ENCODE results near the gene KRT31. TPM values are rescaled to one million over a fixed set of nuclear protein-coding genes. Genes with fewer than 3 reads are reported as not detected.

Gene KRT31
- total and polyA plus RNA-seq, 2 donors (not counting 1 experiment from before 2014, with no cell fraction given) = not detected

GRCh38 chr17:41391535-41391934 is 5.9 kb downstream of the KRT31 start:
- H3K36me3 ChIP-seq (replicated peaks in 1 of 2; ENCODE audit: control extremely low read depth in 1 of 2, control insufficient read depth in 1 of 2, extremely low read depth in 1 of 2, insufficient read depth in 2 of 2, low read length in 1 of 2) = no peaks in the 10 kb centered on the region
- Mint-ChIP-seq H3K4me1 (no peaks in the 10 kb centered on the region), H3K4me3 (no peak overlapping the region), H3K27me3 (peaks cover 53% of the 10 kb centered on the region), H3K27ac (no peak overlapping the region), H3K9me3 (ENCODE audit: insufficient read depth) (peaks cover 7% of the 10 kb centered on the region)
- peaks cover 0 to 10% (median 1%) of the 10 kb centered on the region in 4 experiments for H3K27me3 ChIP-seq (replicated peaks in 1 of 4; ENCODE audit: control extremely low read depth in 1 of 4, control insufficient read depth in 3 of 4, insufficient read depth in 4 of 4, low read length in 3 of 4)
- DNase-seq = no peak
- no peaks in the 10 kb centered on the region for H3K79me2 ChIP-seq (ENCODE audit: control insufficient read depth, insufficient read depth, low read length)
- ChIA-PET POLR2A (no interaction called here), CTCF (no interaction called here)
- no peak overlapping the region for H3K4me2 ChIP-seq (replicated peaks; ENCODE audit: low read depth, low read length, poor library complexity, severe bottlenecking)
- TF ChIP-seq EZH2 (IDR thresholded peaks at IDR 0.05; ENCODE audit: borderline replicate concordance, insufficient read depth, low read depth, low read length, poor library complexity, severe bottlenecking) = no peak
- TF ChIP-seq, protein P1, sequence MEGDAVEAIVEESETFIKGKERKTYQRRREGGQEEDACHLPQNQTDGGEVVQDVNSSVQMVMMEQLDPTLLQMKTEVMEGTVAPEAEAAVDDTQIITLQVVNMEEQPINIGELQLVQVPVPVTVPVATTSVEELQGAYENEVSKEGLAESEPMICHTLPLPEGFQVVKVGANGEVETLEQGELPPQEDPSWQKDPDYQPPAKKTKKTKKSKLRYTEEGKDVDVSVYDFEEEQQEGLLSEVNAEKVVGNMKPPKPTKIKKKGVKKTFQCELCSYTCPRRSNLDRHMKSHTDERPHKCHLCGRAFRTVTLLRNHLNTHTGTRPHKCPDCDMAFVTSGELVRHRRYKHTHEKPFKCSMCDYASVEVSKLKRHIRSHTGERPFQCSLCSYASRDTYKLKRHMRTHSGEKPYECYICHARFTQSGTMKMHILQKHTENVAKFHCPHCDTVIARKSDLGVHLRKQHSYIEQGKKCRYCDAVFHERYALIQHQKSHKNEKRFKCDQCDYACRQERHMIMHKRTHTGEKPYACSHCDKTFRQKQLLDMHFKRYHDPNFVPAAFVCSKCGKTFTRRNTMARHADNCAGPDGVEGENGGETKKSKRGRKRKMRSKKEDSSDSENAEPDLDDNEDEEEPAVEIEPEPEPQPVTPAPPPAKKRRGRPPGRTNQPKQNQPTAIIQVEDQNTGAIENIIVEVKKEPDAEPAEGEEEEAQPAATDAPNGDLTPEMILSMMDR (IDR thresholded peaks at IDR 0.05) = no peak
- no peak overlapping the region for H3K9ac ChIP-seq (ENCODE audit: low read length)
- no CpG with 5 or more reads among the region's 2 CpGs for whole genome bisulfite sequencing (ENCODE audit: insufficient coverage)
- ATAC-seq (ENCODE audit: low read depth) = no peak
- H4K20me1 ChIP-seq (ENCODE audit: control insufficient read depth, insufficient read depth, low read length, poor library complexity, severe bottlenecking) = no peaks in the 10 kb centered on the region
- no peak overlapping the region for H3K4me3 ChIP-seq (ENCODE audit: control extremely low read depth in 1 of 5, extremely low read depth in 1 of 5, insufficient read depth in 1 of 5, low read depth in 2 of 5, low read length in 4 of 5)
- intact Hi-C loops (cut with micrococcal nuclease) = no loop called here
- no peaks in the 10 kb centered on the region for H3K4me1 ChIP-seq (ENCODE audit: control insufficient read depth in 2 of 2, insufficient read depth in 2 of 2, low read length in 2 of 2)
- H2AFZ ChIP-seq (ENCODE audit: insufficient read depth, low read depth, low read length, poor library complexity, severe bottlenecking) = no peak overlapping the region
- no peak overlapping the region for H3K27ac ChIP-seq (ENCODE audit: low read length in 2 of 2)
- H3K9me3 ChIP-seq (ENCODE audit: control extremely low read depth in 1 of 3, control insufficient read depth in 2 of 3, insufficient read depth in 1 of 3, low read length in 2 of 3) = peaks cover 0 to 11% (median 5%) of the 10 kb centered on the region in 3 donors

GRCh38 chr17:41390411-41390938 is 6.9 kb downstream of the KRT31 start:
- intact Hi-C loops (cut with micrococcal nuclease) = no loop called here
- no peak overlapping the region for H3K4me3 Mint-ChIP-seq
- Histone ChIP-seq H2AFZ (ENCODE audit: insufficient read depth, low read depth, low read length, poor library complexity, severe bottlenecking) (no peak overlapping the region), H3K79me2 (ENCODE audit: control insufficient read depth, insufficient read depth, low read length) (no peaks in the 10 kb centered on the region), H3K9me3 (ENCODE audit: control extremely low read depth in 1 of 3, control insufficient read depth in 2 of 3, insufficient read depth in 1 of 3, low read length in 2 of 3) (peaks cover 0 to 14% (median 11%) of the 10 kb centered on the region in 3 donors), H3K27ac (ENCODE audit: low read length in 2 of 2) (no peak overlapping the region), H3K4me1 (ENCODE audit: control insufficient read depth in 2 of 2, insufficient read depth in 2 of 2, low read length in 2 of 2) (no peaks in the 10 kb centered on the region), H3K27me3 (replicated peaks in 1 of 4; ENCODE audit: control extremely low read depth in 1 of 4, control insufficient read depth in 3 of 4, insufficient read depth in 4 of 4, low read length in 3 of 4) (peaks cover 0 to 10% (median 1%) of the 10 kb centered on the region in 4 experiments), H4K20me1 (ENCODE audit: control insufficient read depth, insufficient read depth, low read length, poor library complexity, severe bottlenecking) (no peaks in the 10 kb centered on the region), H3K4me2 (replicated peaks; ENCODE audit: low read depth, low read length, poor library complexity, severe bottlenecking) (no peak overlapping the region), H3K36me3 (replicated peaks in 1 of 2; ENCODE audit: control extremely low read depth in 1 of 2, control insufficient read depth in 1 of 2, extremely low read depth in 1 of 2, insufficient read depth in 2 of 2, low read length in 1 of 2) (no peaks in the 10 kb centered on the region), H3K9ac (ENCODE audit: low read length) (no peak overlapping the region), H3K4me3 (ENCODE audit: control extremely low read depth in 1 of 5, extremely low read depth in 1 of 5, insufficient read depth in 1 of 5, low read depth in 2 of 5, low read length in 4 of 5) (no peak overlapping the region)
- H3K27ac Mint-ChIP-seq = no peak overlapping the region
- peaks cover 13% of the 10 kb centered on the region for H3K9me3 Mint-ChIP-seq (ENCODE audit: insufficient read depth)
- DNase-seq (no peak), ATAC-seq (ENCODE audit: low read depth) (no peak)
- no peaks in the 10 kb centered on the region for H3K4me1 Mint-ChIP-seq
- ChIA-PET POLR2A (no interaction called here), CTCF (no interaction called here)
- peaks cover 49% of the 10 kb centered on the region for H3K27me3 Mint-ChIP-seq
- TF ChIP-seq, protein P1 (IDR thresholded peaks at IDR 0.05) = no peak
- TF ChIP-seq EZH2 (IDR thresholded peaks at IDR 0.05; ENCODE audit: borderline replicate concordance, insufficient read depth, low read depth, low read length, poor library complexity, severe bottlenecking) = no peak
- WGBS (ENCODE audit: insufficient coverage) = 77% methylated on average over 2 of the region's 7 CpGs

Data from B cell (primary cell).